NCI-H1694 treated with DMSO at 0.1 percent for 48 hours (cell line): ENCODE data around the gene FLT4.

ENCODE experiments used
- DNase-seq: peaks from one replicate; lab custom pipeline; 2025; lab: John Stamatoyannopoulos, UW

The FLT4 gene

DNA sequence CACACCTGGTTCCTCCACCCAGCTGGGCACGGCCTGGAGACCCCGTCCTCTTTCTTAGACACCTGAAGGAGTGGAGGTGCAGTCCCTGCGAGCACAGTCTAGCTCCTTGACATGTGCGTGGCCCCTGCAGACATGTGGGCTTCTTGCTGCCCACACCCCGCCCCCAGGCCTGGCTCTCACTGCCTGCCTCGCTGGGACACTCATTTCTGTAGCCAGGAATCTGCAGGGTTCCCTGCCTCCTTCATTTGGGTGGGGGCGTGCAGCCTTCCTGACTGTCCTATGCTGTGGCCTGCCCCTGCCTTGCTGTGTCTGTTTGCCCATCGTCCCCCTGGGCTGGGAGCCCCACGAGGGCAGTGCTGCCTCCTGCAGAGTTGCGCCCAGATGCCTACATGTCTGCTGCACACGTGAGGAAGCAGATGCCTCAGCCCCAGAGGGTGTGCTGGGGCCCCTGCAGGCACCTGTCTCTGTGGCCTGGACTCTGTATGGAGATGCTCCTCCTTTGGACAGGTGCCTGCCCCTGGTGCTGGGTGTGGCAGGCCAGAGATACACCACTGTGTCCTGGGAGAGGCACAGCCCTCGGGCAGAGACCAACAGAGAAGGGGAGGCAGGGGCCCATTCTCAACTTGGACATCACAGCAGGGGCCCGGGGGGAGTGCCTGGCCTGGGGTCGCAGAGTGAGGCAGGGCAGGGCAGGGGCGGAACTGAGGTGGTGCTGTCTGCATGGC is 22.6 kb downstream of the FLT4 start:
- no peak for DNase-seq

DNA sequence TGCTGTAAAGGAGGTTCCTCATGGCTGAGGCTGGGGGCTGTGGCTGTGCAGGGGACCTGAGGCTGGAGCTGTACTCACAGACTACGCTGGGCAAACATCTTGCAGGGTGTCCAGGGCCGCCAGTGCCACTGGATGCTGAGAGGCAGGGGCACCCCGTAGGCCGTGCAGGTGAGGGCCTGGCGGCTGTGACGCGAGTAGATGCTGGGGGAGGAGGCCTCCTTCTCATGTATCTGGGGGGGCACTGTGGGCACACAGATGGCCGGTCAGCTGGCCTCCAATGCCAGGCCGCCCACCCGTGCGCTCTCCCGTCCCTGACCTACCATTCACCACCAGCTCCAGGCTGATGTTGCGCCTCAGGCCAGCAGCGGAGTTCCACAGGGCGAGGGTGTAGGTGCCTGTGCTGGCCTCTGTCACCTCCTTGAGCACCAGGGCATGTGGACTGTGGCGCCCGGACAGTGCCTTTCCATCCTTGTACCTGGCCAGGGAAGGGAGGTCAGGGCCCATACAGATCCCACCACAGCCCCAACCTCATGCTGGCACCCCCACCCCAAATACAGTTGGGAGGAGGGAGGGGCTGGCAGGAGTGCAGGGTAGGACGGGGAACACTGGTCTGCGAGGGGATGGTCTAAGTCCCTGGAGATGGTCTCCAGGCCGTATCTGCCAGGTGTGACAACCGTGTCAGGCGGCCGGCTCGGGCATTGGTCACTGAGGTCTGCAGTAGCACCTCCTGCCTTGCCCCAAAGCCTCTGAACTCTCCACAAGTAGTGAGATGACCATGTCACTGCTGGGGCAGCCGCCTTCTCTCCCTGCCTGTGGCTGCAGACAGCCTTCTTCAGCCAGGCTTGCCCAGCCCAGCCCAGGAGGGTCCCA is 23.4 kb downstream of the FLT4 start:
- DNase-seq, result no peak

DNA sequence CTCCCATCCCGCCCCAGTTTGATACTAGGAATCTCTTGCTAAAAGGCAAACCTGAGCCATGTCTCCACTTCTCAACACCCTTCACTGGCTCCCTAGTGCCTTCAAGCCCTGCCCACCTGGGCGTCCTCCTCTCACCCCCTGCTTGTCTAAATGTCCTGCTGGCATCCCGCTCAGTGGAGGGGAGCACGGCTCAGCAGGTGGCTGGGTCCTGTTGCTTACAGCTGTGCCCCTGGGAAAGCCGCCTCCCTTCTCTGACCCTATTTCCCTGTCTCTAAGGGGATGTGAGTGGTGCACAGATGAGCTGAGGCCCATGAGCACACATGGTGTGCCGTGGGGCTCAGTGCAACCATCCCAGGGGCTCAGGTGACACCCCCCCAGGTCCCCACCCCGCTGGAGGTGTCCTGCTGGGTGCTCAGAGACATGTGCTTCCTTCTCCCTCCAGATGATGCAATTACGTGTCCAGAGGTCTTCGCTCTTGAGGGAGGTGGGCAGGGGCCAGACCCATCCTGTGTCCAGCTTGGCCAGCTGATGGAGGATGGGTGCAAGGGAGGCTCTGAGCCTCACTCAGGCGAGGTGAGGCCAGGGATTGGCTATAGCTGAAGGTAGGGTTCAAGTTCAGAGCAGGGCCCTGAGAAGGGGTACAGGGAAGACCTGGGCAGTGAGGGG is 24.1 kb downstream of the FLT4 start:
- DNase-seq, result no peak

DNA sequence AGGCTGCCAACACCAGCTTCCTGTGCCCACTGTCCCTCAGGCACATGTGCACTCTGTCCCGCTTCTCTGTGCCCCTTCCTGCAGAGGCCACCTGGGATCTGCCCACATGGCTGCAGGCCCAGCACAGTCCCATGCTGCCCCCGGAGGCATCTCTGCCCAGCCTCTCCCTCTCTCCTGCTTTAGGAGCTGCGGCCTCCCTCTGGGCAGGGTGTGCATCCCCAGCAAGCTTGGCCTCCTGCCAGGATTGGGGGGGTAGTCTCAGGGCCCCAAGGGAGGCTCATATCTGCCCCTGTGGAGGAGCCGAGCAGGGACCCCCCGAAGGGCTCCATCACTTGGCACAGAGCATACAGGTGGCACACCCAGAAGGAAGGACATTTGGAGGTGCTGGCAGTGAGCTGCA is 24.8 kb downstream of the FLT4 start:
- DNase-seq, result no peak

DNA sequence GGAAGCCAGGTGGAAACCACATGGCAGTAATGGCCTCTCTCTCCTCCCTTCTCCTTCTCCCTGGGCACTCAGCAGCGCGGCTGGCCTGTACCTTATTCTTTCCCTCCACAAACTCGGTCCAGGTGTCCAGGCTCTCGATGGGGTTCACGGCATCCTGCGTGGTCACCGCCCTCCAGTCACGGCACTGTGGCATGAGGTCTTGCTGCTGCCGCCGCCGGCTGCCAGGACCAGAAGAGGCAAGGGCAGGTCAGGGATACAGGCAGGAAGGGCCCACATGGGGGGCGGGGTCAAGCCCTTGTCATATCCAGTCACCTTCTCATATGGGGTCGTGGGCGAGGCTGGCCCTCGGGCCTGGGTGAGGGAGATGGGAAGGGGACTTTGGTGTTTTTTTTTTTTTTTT is 25.6 kb downstream of the FLT4 start:
- no peak for DNase-seq

DNA sequence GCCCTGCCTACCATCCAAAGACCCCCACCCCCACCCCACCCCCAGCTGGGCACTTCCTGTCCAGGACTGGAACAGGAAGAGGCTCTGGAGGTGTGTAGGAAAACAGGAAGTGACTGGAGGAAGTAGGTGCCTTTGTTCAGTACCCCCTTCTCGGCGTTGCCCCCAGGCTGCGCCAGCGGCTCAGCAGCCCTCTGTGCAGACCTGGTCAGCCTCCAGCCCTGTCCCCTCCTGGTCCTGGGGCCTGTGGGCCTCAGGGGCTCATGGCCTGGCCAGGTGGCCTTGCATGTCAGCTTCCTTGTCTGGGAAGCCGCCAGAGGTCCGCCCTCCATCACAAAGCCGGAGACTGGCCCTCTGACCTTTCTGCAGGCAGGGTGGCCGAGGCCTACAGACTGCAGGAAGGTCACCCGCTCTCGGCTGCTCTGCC is 26.0 kb downstream of the FLT4 start:
- no peak for DNase-seq

DNA sequence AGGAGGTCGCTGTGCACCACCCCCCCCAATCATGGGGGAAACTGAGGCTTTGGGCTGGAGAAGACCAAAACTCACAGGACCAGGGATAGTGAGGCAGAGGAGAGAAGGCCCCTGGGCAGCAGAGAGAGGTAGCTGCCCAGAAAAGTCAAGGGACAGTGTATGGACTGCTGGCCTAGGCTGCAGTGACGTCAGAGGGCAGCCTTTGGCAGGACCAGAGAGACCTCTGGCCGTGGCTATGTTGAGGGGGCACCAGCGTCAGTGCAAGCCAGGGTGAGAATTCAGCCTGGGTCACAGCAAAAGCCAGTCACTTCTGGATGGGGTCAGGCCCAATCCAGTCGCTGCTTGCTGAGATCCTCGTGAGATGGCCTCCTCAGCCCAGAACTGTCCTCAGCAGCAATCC is 26.5 kb downstream of the FLT4 start:
- no peak for DNase-seq

DNA sequence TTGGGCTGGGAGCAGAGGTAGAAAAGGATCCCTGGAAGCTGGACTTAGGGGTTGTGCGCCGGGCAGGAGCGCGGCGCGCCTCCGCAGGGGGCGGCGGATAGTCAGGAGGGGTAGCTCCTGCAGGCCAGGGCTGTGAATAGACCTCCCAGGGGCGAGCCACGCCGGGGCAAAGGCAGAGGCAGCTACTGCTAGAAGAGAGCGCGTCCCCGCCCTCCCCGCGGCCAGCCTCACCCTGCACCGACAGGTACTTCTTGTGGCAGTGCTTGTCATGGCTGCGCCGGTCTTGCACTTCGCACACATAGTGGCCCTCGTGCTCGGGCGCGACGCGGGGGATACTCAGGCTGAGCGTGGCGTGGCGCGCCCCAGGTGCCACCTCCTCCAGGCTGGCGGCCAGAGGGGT is 28.1 kb downstream of the FLT4 start:
- DNase-seq, result no peak

DNA sequence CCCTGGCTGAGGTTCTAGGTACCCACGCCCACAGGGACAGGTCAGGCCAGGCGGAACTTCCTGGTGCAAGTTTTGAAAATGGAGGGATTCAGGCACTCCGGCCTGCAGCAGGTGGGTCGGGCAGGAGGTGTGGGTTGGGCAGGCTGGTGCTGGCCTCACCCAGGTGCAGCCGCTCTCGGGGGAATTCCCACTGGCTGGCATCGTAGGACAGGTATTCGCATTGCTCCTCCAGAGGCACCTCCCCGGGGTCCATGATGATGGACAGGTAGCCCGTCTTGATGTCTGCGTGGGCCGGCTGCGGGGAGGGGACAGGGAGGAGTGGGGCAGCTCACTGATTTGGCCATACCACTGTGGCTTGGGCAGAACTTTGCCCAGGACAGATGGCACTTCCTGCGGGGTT is 29.4 kb downstream of the FLT4 start:
- DNase-seq, result no peak

DNA sequence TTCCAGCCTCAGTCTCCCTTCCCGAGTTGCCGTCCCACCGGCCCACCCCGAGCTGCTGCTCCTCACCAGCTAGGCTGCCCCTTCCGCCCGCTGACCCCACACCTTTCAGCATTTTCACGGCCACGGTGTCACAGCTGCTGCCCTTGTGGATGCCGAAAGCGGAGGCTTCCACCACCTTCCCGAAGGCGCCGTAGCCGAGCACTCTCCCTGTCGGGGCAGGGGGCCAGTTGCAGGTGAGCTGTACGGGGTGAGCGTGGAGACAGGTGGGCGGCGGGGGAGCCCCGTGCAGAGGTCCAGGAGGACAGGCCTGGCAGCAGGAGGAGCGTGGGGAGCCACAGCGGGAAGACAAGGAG is 29.9 kb downstream of the FLT4 start:
- no peak for DNase-seq

DNA sequence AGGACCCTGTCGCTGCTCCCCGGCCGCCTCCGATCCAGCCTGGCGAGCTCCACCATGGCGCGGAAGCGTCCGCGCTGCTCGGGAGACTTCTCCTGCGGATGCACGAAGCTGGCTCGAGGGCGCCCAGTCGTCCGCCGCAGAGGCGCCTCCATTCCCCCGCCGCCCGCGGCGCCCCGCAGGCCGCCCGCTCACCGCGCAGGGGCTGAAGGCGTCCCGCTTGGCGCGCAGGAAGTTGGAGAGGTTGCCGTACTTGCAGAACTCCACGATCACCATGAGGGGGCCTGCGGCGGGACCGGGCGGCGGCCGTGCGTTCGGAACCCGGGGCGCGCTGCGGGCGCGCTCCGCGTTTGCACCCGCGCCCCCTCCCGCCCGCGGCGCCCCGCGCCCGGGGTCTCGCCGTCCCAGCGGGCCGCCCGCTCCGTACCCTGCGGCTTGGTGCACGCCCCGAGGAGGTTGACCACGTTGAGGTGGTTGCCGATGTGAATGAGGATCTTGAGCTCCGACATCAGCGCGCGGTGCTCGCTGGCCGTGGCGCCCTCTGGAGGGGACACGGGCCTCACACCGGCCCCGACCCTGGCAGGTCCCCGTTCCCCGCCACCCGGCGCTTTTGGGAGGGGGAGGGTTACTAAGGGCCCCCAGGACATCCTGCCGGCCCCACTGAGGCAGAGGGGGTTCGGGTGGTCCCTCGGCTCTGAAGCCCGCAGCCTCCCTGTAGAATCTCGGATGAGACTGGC is 30.4 kb downstream of the FLT4 start:
- peak; percentile 26 for DNase-seq

DNA sequence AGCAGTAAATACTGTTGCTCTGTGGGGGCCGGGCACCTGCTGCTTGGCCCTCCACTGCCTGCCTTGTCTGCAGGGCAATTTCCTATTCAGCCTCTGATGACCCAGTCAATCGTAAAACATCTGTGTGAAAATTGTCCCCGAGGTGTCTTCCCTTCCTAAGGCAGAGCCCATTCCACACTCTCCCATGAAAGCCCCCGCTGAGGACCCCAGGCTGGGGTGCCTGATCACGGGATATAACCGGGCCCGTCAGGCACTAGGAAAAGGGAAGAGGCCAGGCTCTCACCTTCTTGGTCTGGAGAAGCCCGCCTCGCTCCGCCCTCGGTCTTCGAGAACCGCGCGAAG is 30.9 kb downstream of the FLT4 start:
- peak; percentile 7 for DNase-seq

DNA sequence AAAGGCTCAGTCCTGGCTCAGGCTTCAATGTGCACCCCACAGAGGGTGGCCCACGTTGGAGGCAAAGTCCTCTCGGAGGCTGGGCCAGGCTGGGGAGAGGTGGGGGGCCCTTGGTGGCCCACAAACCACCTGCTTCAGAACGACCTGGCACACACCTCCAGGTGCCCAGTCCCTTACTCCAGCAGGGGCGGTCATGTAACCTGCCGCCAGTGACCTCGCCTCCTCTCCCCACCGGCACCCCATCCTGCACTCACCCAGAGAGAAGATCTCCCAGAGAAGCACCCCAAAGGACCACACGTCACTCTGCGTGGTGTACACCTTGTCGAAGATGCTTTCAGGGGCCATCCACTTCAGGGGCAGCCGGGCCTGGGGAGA is 35.6 kb downstream of the FLT4 start:
- DNase-seq, result no peak

DNA sequence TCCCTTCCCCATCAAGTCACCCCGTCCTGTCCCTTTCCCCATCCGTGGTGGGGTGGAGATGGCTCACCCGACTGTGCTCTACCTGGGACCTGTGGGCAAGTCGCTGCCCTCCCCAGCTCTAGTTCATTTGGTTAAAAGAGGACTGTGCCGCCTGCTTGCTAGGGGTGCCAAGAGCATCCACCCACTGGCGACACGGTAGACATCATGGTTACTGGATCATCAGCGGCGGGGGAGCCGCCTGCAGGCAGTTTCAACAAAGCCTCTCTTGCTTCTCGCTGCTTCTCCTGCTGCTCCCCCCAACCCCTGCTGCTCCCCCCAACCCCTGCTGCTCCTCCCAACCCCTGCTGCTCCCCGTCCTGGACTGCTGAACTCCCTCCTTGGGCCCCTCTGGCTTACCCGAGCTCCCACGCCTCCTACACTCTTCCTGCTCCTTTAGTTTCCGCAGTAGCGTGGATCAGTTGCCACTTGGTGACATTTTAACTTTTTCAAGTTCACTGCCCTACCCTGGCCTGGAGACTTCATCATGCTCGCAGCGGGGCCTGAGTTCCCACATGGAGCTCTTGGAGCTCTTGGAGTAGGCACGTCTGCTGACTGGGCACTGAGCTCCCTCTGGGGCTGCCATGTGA is 36.1 kb downstream of the FLT4 start:
- no peak for DNase-seq

DNA sequence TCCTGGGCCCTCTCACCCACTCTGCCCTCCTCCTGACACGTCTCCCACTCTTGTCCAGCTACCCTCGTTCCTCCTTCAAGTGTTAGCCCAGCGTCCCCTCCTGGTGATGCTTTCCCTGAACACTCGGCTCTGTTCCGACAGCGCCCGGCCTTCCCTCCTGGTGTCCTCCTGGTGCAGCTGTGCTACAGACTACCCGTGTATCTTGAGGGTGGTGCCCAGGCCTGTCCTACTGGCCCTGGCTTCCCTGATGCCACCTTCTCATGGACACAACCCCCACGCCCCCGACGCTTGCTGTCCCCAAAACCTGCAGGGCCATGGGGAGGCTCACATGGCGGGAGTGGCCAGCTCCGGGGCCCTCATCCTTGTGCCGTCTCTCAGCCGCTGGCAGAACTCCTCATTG is 36.7 kb downstream of the FLT4 start:
- no peak for DNase-seq

DNA sequence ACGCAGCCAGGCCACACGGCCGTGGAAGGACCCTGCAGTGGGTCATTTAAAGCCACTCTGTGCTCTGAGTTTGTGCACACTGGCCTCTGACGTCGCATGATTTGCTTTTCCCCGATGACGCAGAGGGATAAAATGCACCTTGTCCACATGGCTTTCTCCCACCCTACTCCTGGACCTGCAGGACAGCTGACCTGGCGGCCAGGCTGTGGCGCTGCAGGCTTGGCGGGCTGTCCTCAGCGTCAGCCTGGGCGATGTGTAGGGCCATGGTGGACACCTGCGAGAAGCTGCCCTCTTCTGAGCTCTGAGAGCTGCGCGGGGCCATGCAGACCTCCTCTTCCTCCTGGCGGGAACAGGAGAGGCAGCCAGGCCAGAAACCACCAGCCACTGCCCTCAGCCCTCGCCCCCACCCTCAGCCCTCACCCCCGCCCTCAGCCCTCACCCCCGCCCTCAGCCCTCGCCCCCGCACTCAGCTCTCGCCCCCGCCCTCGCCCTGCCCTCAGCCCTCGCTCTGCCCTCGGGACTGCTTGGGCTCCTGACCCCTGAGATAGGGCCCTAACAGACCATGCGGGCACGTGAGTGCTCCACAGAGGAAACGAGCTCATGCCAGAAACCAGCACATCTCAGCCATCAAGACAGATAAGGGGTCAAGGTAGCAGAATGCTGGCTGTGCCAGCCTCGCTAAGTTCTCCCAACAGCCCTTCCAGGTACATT is 38.1 kb downstream of the FLT4 start:
- no peak for DNase-seq

DNA sequence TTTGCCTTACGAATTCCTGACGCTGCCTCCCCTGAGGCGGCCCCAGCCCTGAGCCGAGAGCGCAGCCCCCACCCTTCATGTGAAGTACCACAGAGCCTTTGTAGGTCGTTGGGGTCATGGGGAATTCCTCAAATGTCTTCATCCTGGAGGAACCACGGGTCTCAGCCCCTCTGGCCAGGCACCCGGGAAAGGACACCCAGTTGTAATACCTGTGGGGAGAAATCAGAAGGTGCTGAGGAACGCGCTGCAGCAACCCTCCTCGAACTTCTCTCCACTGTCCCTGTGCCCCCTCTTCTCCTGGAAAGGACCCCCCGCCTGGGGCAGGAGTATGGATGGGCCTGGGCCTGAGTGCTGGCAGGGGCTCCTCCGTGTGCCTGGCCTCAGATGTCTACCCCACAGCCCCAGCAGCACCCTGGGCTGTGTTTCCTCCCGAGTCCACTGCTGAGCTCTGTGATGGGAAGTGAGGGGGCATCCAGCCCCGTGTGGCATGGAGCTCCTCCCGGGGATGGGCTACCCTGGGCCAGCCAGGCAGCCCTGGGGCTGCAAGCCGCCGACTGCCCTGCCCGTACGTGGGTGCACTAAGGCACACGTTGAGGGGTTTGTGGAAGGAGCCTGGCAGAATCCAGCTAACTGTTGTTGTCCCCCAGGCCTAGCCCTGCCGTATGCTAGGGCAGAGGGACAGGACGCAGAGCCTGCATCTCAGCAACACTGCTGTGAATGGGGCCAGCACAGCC is 39.4 kb downstream of the FLT4 start:
- no peak for DNase-seq

DNA sequence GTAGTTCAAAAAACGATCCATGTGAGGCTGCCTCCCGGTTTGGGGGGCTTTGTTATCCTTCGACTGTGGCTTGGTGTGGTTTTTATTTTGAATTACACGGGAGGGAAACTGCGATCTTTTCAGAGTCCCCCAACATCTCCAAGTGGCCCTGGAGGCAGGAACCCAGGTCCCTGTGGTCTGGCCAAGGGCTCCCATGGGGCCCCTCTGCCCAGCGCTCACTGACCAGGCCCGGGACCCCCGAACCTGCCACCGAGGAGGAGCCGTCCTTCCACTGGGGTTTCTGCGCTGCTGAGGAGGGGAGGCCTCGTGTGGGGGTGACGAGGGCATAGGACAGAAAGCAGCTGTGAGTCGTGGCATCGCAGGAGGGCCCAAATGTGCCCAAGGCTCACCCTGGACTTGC is 40.0 kb downstream of the FLT4 start:
- no peak for DNase-seq

DNA sequence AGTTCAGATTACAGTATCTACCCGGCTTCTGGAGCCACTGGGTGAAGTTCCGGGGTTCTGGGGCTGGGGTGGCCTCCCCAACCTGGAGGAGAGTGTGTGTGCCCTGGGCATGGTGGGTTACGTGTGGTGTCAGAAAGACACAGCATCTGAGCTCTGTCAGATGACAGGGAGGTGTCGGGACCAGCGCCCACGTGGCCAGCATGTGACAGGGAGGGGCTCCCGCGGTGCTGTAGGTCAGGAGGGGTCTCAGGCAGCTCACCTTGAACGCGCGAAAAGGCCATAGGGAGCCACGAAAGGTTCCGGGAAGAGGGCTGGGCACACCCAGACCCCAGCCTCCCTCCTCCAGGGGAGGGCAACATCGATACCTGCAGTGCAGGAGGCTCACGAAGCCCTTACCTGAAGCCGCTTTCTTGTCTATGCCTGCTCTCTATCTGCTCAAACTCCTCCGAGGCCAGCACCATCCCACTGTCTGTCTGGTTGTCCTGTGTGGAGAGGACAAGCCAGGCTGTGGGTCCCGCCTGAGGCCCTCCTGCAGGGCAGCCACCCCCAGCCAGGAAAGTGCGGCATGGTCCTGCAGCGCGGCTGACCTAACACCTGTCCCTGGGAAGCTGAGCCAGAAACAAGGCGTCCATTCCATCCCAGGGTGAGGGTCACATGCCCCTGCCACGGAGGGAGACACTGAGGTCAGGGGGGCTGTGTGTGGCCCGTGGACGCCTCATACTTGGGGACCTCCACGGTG is 40.7 kb downstream of the FLT4 start:
- no peak for DNase-seq
